ENCODE measurements around the gene GALNT13. TPM values are rescaled to one million over a fixed set of nuclear protein-coding genes. Genes with fewer than 3 reads are reported as not detected.

GALNT13 gene
- total RNA-seq, 1 donor from 2014 or later: not detected

DNA sequence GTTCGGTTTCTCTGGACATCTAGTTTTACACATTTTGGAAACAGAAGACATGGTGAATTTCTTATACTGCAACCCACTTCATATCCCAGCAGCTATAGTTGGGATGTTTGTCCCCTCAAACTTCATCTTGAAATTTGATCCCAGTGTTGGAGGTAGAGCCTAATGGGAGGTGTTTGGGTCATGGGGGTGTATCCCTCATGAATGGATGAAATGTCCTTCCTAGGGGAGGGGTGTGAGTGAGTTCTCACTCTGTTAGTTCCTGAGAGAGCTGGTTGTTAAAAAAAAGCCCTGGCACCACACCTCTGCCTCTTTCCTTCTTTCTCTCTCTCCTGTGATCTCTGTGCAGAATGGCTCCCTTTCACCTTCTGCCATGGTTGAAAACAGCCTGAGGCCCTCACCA, 457.8 kb downstream of the GALNT13 start:
- intact Hi-C loops (cut with micrococcal nuclease): no loop called here
- no peaks in the 10 kb centered on the region for H3K27me3 Mint-ChIP-seq (ENCODE audit: low read depth)
- H3K36me3 Mint-ChIP-seq (ENCODE audit: low read depth): no peaks in the 10 kb centered on the region
- DNase-seq (ENCODE audit: low spot score): no peak
- H3K4me1 Mint-ChIP-seq (ENCODE audit: low read depth): no peaks in the 10 kb centered on the region
- no peaks in the 10 kb centered on the region for H3K9me3 Mint-ChIP-seq
- no peak overlapping the region for H3K27ac Mint-ChIP-seq
- H3K4me3 Mint-ChIP-seq (ENCODE audit: low read depth): no peak overlapping the region

DNA sequence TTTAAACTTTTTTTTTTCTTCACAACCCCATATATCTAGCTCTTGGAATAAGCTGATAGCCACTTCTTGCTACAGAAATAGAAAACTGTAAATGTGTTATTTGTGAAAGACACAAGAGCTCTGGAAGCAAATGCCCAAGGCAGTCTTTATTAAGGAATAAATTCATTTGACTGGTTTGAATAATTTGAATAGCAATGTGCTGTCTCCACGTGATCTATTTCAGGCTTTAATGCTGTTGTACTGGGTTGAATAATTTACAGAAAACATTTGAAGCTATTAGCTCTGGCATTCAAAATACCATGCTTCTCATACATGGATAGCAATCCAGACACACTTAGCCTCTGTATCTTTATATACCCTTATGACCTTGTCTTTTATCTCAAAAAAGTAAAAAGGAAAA, 460.1 kb downstream of the GALNT13 start:
- Mint-ChIP-seq H3K4me3 (ENCODE audit: low read depth) (no peak overlapping the region), H3K36me3 (ENCODE audit: low read depth) (no peaks in the 10 kb centered on the region), H3K27ac (no peak overlapping the region), H3K9me3 (no peaks in the 10 kb centered on the region), H3K4me1 (ENCODE audit: low read depth) (no peaks in the 10 kb centered on the region), H3K27me3 (ENCODE audit: low read depth) (no peaks in the 10 kb centered on the region)
- intact Hi-C loops (cut with micrococcal nuclease): no loop called here
- DNase-seq (ENCODE audit: low spot score): no peak

GRCh38 chr2:154336201-154336600, 464.5 kb downstream of the GALNT13 start:
- intact Hi-C loops (cut with micrococcal nuclease): no loop called here
- no peaks in the 10 kb centered on the region for H3K4me1 Mint-ChIP-seq (ENCODE audit: low read depth)
- H3K27me3 Mint-ChIP-seq (ENCODE audit: low read depth): no peaks in the 10 kb centered on the region
- no peak overlapping the region for H3K27ac Mint-ChIP-seq
- H3K4me3 Mint-ChIP-seq (ENCODE audit: low read depth): no peak overlapping the region
- DNase-seq (ENCODE audit: low spot score): no peak
- no peaks in the 10 kb centered on the region for H3K36me3 Mint-ChIP-seq (ENCODE audit: low read depth)
- H3K9me3 Mint-ChIP-seq: no peaks in the 10 kb centered on the region

- Mint-ChIP-seq H3K9me3 (no peaks in the 10 kb centered on the region), H3K27ac (no peak overlapping the region), H3K36me3 (ENCODE audit: low read depth) (no peaks in the 10 kb centered on the region), H3K27me3 (ENCODE audit: low read depth) (no peaks in the 10 kb centered on the region), H3K4me3 (ENCODE audit: low read depth) (no peak overlapping the region), H3K4me1 (ENCODE audit: low read depth) (no peaks in the 10 kb centered on the region)
- no peak for DNase-seq (ENCODE audit: low spot score)
- intact Hi-C loops (cut with micrococcal nuclease): no loop called here
Observed at GRCh38 chr2:154338352-154338967, 466.7 kb downstream of the GALNT13 start.

GRCh38 chr2:154343282-154343681, 471.6 kb downstream of the GALNT13 start:
- Mint-ChIP-seq H3K27ac (no peak overlapping the region), H3K4me3 (ENCODE audit: low read depth) (no peak overlapping the region), H3K4me1 (ENCODE audit: low read depth) (no peaks in the 10 kb centered on the region), H3K27me3 (ENCODE audit: low read depth) (no peaks in the 10 kb centered on the region), H3K9me3 (no peaks in the 10 kb centered on the region), H3K36me3 (ENCODE audit: low read depth) (no peaks in the 10 kb centered on the region)
- DNase-seq (ENCODE audit: low spot score): no peak
- intact Hi-C loops (cut with micrococcal nuclease): no loop called here

DNA sequence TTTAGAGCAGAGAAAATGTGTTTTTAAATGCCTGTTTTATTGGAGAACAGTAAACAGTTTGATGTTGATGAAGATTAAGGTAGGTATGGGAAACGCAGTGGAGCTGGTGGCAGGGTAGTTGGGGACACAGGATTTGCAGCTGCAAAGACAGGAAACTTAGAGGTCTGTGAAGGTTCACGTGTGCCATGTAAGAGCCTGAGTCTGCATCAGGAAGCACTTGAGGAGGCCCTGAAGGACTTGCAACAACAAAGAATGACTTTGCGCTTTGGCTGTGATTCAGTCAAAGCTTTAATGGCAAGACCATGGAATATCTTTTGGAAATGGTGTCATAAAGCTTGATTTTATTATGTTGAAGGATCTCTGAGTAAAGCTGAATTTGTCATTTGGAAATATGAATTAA, 479.2 kb downstream of the GALNT13 start:
- Mint-ChIP-seq H3K4me1 (ENCODE audit: low read depth) (no peaks in the 10 kb centered on the region), H3K36me3 (ENCODE audit: low read depth) (no peaks in the 10 kb centered on the region), H3K4me3 (ENCODE audit: low read depth) (no peak overlapping the region), H3K9me3 (no peaks in the 10 kb centered on the region), H3K27ac (no peak overlapping the region), H3K27me3 (ENCODE audit: low read depth) (no peaks in the 10 kb centered on the region)
- no peak for DNase-seq (ENCODE audit: low spot score)
- intact Hi-C loops (cut with micrococcal nuclease): no loop called here

- intact Hi-C loops (cut with micrococcal nuclease): no loop called here
- Mint-ChIP-seq H3K4me1 (ENCODE audit: low read depth) (no peaks in the 10 kb centered on the region), H3K27ac (no peak overlapping the region), H3K36me3 (ENCODE audit: low read depth) (no peaks in the 10 kb centered on the region), H3K4me3 (ENCODE audit: low read depth) (no peak overlapping the region), H3K27me3 (ENCODE audit: low read depth) (no peaks in the 10 kb centered on the region), H3K9me3 (no peaks in the 10 kb centered on the region)
- no peak for DNase-seq (ENCODE audit: low spot score)
Observed at GRCh38 chr2:154361276-154361675, 489.6 kb downstream of the GALNT13 start.

GRCh38 chr2:154368153-154368552, 496.4 kb downstream of the GALNT13 start:
- no peaks in the 10 kb centered on the region for H3K27me3 Mint-ChIP-seq (ENCODE audit: low read depth)
- H3K4me3 Mint-ChIP-seq (ENCODE audit: low read depth): no peak overlapping the region
- H3K4me1 Mint-ChIP-seq (ENCODE audit: low read depth): no peaks in the 10 kb centered on the region
- H3K9me3 Mint-ChIP-seq: no peaks in the 10 kb centered on the region
- no peaks in the 10 kb centered on the region for H3K36me3 Mint-ChIP-seq (ENCODE audit: low read depth)
- H3K27ac Mint-ChIP-seq: no peak overlapping the region
- no peak for DNase-seq (ENCODE audit: low spot score)
- intact Hi-C loops (cut with micrococcal nuclease): no loop called here

DNA sequence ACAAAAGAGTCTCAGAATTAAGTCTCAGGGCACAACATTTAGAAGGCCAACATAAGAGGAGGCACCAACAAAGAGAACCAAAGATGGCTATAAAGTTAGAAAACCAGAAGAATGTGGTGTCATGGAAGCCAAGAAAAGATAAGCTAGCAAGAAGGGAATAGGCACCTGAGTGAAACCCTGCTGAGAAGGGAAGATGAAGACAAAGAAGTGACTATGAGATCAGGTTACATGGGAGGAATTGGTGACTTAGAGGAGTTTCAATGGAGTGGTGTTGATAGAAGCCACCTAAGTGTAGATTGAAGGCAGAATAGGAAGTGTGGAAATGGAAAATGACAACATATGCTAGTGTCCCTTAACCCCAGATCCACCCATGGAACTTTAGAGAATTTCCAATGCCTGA, 499.2 kb downstream of the GALNT13 start:
- no peaks in the 10 kb centered on the region for H3K36me3 Mint-ChIP-seq (ENCODE audit: low read depth)
- H3K9me3 Mint-ChIP-seq: no peaks in the 10 kb centered on the region
- H3K4me1 Mint-ChIP-seq (ENCODE audit: low read depth): no peaks in the 10 kb centered on the region
- DNase-seq (ENCODE audit: low spot score): no peak
- no peak overlapping the region for H3K27ac Mint-ChIP-seq
- no peaks in the 10 kb centered on the region for H3K27me3 Mint-ChIP-seq (ENCODE audit: low read depth)
- intact Hi-C loops (cut with micrococcal nuclease): no loop called here
- H3K4me3 Mint-ChIP-seq (ENCODE audit: low read depth): no peak overlapping the region

DNA sequence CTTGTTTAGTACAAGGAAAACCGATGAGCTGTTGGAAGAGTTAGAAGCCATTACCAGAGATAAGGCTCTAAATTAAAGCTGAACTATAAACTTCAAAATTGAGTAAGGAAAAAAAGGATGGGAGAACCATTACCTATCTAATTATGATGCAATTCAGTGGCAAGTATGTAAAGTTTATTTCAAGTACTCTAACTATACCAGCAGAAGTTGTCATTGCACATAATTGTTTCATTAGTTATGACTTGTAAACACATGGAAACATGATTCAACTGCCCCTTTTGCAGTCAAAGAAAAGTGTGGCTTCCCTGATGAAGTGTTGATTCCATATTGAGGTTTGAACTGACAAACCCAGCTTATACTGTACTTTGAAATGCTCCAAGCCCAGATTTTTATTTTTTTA, 502.7 kb downstream of the GALNT13 start:
- DNase-seq (ENCODE audit: low spot score): no peak
- Mint-ChIP-seq H3K36me3 (ENCODE audit: low read depth) (no peaks in the 10 kb centered on the region), H3K27ac (no peak overlapping the region), H3K9me3 (no peaks in the 10 kb centered on the region), H3K4me1 (ENCODE audit: low read depth) (no peaks in the 10 kb centered on the region), H3K4me3 (ENCODE audit: low read depth) (no peak overlapping the region), H3K27me3 (ENCODE audit: low read depth) (no peaks in the 10 kb centered on the region)
- intact Hi-C loops (cut with micrococcal nuclease): no loop called here

DNA sequence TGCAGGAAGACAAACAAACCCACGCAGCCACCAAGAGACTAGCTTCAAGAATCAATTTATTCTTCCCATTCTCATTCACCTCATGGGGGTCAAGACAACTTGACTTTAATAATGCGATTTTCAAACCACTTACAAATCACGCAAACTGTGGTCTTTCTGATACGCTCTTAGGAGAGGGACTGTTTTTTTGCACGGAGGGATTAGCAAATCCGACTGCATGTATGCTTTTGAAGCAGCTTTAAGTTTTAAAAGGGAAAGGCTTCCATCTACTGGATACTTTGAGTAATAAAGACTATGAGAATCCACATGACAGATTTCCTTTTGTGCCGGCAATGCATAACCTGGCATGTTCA, 503.8 kb downstream of the GALNT13 start:
- no peaks in the 10 kb centered on the region for H3K27me3 Mint-ChIP-seq (ENCODE audit: low read depth)
- no peak overlapping the region for H3K27ac Mint-ChIP-seq
- intact Hi-C loops (cut with micrococcal nuclease): no loop called here
- H3K36me3 Mint-ChIP-seq (ENCODE audit: low read depth): no peaks in the 10 kb centered on the region
- no peaks in the 10 kb centered on the region for H3K9me3 Mint-ChIP-seq
- no peaks in the 10 kb centered on the region for H3K4me1 Mint-ChIP-seq (ENCODE audit: low read depth)
- no peak for DNase-seq (ENCODE audit: low spot score)
- no peak overlapping the region for H3K4me3 Mint-ChIP-seq (ENCODE audit: low read depth)

- no peaks in the 10 kb centered on the region for H3K27me3 Mint-ChIP-seq (ENCODE audit: low read depth)
- no peak for DNase-seq (ENCODE audit: low spot score)
- H3K36me3 Mint-ChIP-seq (ENCODE audit: low read depth): no peaks in the 10 kb centered on the region
- H3K4me1 Mint-ChIP-seq (ENCODE audit: low read depth): no peaks in the 10 kb centered on the region
- no peak overlapping the region for H3K27ac Mint-ChIP-seq
- intact Hi-C loops (cut with micrococcal nuclease): no loop called here
- no peak overlapping the region for H3K4me3 Mint-ChIP-seq (ENCODE audit: low read depth)
- H3K9me3 Mint-ChIP-seq: no peaks in the 10 kb centered on the region
Observed at GRCh38 chr2:154381931-154382794, 510.4 kb downstream of the GALNT13 start.

DNA sequence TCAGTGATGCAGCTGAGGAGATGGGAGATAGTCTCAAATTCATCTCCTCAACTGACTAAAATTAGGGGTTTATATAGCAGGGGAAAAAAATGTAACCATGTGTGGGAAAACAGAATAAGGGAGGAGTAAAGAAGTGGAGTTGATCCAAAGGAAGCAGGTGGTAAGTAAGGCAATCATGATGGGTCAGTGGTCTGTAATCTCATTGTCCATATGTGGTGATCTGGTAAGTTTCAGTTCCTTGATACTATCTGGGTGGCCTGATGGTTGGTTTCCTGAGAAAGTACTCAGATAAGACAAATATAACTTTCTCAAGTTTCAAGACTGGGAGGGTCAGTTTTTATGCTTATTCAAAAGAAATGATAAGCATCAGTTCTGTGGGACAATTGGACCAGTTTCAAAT, 514.5 kb downstream of the GALNT13 start:
- peaks cover 4% of the 10 kb centered on the region for H3K9me3 Mint-ChIP-seq
- no peak overlapping the region for H3K4me3 Mint-ChIP-seq (ENCODE audit: low read depth)
- H3K4me1 Mint-ChIP-seq (ENCODE audit: low read depth): no peaks in the 10 kb centered on the region
- intact Hi-C loops (cut with micrococcal nuclease): no loop called here
- no peak for DNase-seq (ENCODE audit: low spot score)
- H3K36me3 Mint-ChIP-seq (ENCODE audit: low read depth): no peaks in the 10 kb centered on the region
- no peaks in the 10 kb centered on the region for H3K27me3 Mint-ChIP-seq (ENCODE audit: low read depth)
- H3K27ac Mint-ChIP-seq: no peak overlapping the region

Data from activated T-helper 2 cell treated with anti-CD3 and anti-CD28 coated beads, Interferon-gamma antibody, Interleukin-2, Interleukin-4, amounts not matched to agents 10 μg/mL and 5 μg/mL and 100 μg/mL, durations not matched to agents 14 hours and 24 hours and 36 hours (primary cell).